HG03469 (cell line): Measurements from ENCODE around the gene PTP4A1.
"Not testable (repeated sequence)": the region's sequence is repeated elsewhere in the genome, so short reads cannot be mapped to it uniquely, and the experiment has no call there.

Experiments
- ATAC-seq: cut with Tn5 transposase; IDR thresholded peaks from one replicate; pipeline ENCODE4 v1.9.1; 2021; ENCODE audit warnings: mild to moderate bottlenecking, moderate library complexity, moderate number of reproducible peaks; ENCODE audit not compliant: unreplicated experiment

Gene PTP4A1

DNA sequence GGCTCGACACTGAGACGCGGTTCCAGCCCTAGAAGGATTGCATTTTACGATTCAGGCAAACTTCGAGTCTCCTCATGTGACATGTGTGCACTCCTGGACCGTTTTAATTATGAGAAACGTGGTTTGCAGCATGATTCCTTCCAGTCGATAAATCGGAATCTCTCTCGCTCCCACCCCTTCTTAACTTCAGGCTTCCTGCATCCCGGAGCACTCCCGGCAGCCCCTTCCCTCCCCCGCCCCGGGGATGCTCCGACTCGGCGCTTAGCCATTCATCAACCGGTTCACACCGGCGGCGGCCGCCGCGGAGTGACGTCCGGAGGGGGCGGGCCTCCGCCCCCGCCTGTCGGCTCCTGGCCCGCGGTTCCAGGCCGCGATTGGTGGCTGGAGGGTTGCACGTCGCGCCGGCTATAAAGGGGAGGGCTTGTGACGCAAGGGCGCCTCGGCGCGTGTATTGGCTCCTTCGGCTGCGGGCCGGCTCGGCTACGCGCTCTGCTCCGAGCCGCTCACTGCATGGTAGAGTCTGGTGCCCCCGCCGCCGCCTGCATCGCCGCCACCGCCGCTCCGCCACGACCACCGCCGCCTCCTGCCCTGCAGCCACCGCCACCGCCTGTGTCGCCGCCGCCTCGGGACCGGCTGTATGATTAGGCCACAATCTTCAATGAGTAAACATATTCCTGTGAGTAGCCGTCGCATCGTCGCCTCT is at the start of gene PTP4A1, which contains the start of gene LOC128125822:
Gene PTP4A1 (plus strand): TSS at position 437 of the 703 bp plus-strand sequence. CDS start 4,401 bp downstream, outside the sequence.
Gene LOC128125822 (plus strand): TSS at position 437 of the 703 bp plus-strand sequence.
- peak; percentile 93 for ATAC-seq

GRCh38 chr6:63522911-63523287 is 49.4 kb upstream of the PTP4A1 start:
- ATAC-seq: not testable (repeated sequence)

GRCh38 chr6:63523630-63524029 is 48.6 kb upstream of the PTP4A1 start:
- ATAC-seq: no peak

- no peak for ATAC-seq
Measured at GRCh38 chr6:63525186-63525878, 46.9 kb upstream of the PTP4A1 start.

GRCh38 chr6:63526931-63527330 is 45.3 kb upstream of the PTP4A1 start:
- ATAC-seq: no peak

GRCh38 chr6:63527658-63528514 is 44.4 kb upstream of the PTP4A1 start:
- ATAC-seq: no peak

- ATAC-seq: no peak
Measured at GRCh38 chr6:63529498-63529897, 42.8 kb upstream of the PTP4A1 start.

DNA sequence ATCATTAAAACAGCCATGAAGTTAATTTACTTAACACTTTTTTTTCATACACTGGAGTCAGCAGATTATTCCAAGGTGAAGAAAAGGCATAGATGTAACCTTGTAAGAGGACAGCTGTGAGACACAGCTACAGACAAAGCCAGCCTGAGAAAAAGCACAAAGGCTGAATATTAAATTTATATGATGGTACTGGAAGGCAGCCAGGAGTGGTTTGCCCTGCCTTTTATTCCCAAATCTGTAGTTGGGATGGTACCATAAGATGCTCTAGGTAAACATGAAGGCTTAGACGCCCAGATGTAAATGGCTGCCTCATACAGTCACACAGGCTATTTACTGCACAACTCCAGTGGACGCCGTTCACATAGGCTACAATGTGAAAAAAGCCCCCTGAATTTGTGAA is 42.1 kb upstream of the PTP4A1 start:
- no peak for ATAC-seq

- no peak for ATAC-seq
Measured at GRCh38 chr6:63530991-63531390, 41.3 kb upstream of the PTP4A1 start.

DNA sequence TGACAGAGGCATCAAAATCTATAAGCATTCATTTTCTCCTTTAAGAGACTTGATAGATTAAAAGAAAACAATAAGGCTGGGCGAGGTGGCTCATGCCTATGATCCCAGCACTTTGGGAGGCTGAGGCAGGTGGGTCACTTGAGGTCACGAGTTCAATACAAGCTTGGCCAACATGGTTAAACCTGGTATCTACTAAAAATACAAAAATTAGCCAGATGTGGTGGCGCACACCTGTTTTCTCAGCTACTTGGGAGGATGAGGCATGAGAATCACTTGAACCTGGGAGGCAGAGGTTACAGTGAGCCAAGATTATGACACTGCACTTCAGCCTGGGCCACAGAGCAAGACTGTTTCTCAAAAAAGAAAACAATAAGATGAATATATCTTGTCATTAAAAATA is 39.3 kb upstream of the PTP4A1 start:
- ATAC-seq: no peak

DNA sequence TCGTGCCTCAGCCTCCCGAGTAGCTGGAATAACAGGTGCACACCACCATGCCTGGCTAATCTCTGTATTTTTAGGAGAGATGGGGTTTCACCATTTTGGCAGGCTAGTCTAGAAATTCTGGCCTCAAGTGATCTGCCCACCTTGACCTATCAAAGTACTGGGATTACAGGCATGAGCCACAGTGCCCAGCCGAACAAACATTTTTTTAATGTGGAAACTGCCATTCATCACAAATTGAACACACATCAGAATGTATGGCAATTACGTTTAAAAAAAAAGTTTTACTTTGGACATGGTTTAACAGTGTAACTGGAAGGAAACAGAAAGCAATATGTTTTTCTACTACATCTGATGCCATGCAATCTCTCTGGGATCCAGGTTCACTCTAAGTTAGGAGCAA is 38.3 kb upstream of the PTP4A1 start:
- no peak for ATAC-seq

DNA sequence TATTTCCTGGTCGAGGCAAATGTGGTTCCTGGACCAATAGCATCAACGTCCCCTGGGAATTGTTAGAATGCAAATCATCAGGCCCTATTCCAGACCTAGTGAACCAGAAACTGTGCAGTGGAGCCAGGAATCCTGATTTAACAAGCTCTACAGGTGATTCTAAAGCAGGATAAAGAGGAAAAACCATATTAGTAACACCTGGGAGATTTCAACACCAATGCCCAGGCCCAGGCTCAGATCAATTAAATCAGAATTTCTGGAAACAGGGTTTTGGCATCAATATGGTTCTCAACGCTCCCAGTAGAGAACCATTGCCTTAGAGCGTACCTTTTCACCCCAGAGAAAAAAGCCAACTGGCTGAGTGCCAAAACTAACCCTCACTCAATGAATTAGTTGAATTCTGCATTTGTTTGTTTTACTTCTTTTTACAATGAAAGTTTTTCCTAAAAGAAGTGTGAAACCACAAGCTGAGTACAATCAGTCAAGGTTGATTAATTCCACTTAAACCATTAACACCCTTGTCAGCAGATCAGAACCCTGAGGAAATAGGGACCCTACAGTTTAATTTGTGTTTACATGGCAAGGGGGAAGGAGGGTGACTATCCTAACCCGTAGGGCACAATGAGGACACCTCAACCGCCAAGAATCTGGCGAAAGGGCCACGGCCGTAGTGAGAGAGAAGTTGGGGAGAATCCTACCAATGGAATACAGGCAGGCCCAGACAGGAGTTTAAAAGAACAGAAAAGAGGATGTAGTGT is 34.9 kb upstream of the PTP4A1 start:
- peak; percentile 25 for ATAC-seq

- peak; percentile 64 for ATAC-seq
Measured at GRCh38 chr6:63537959-63538300, 34.4 kb upstream of the PTP4A1 start.

GRCh38 chr6:63538550-63538949 is 33.7 kb upstream of the PTP4A1 start:
- ATAC-seq: no peak

DNA sequence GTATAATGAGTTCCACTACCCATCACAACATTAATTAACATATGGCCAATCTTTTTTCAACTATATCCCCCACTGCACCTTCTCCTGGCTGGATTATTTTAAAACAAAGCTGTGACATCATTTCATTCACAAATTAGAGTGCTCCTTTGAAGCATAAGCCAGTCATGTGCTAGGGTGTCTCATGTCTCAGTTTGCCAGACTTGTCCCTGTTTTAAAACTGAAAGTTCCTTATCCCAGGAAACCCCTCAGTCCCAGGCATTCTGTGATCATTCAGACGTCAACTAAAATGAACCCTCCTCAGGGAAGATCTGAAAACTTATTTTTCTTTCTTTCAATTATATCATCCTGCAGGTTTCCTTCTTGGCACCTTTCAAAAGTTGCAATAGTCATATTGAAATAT is 29.3 kb upstream of the PTP4A1 start:
- no peak for ATAC-seq

- ATAC-seq: no peak
Measured at GRCh38 chr6:63543982-63544381, 28.3 kb upstream of the PTP4A1 start.

DNA sequence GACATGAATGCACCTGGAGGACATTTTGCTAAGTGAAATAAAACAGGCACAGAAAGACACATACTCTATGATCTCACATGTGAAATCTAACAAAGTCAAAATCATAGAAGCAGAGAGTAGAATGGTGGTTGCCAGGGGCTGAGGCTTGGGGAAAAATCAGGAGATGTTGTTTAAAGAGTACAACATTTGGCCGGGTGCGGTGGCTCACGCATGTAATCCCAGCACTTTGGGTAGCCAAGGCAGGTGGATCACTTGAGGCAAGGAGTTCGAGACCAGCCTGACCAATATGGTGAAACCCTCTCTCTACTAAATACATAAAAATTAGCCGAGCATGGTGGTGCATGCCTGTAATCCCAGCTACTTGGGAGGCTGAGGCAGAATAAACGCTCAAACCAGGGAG is 26.0 kb upstream of the PTP4A1 start:
- no peak for ATAC-seq

- no peak for ATAC-seq
Measured at GRCh38 chr6:63546697-63547096, 25.6 kb upstream of the PTP4A1 start.

DNA sequence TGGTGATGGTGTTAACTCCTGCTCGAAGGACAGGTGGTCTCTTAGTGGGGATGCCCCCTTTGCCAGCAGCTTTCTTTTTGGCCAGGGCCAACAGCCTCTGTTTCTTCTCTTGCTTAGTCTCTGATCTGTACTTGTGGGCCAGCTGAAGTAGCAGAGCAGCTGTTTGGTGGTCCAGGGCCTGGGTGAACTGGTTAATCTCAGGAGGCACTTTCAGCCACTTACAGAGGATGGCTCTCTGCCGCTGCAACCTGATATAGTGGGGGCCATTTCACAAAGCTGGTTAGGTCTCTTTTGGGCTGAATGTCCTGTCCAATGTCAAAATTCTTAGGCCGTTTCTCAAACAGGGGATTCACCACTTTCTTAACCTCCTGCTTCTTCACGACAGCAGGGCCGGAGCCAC is 23.2 kb upstream of the PTP4A1 start:
- no peak for ATAC-seq

- peak; percentile 98 for ATAC-seq
Measured at GRCh38 chr6:63553208-63553607, 19.1 kb upstream of the PTP4A1 start.

- ATAC-seq: no peak
Measured at GRCh38 chr6:63553900-63554299, 18.4 kb upstream of the PTP4A1 start.
